HL-60/S4 treated with phorbol 12-myristate 13-acetate at 8.2 ng/mL for 4 days and 3 days (cell line): ENCODE measurements around the gene STX18.

Experiments used
- in situ Hi-C: fragments of 300-500 bp; cut with MboI; formaldehyde crosslinking; loops from 2 replicates; pipeline ENCODE4 v1.15.0; 2022; ENCODE audit warnings: low sequenced_read_pairs

The STX18 gene

DNA sequence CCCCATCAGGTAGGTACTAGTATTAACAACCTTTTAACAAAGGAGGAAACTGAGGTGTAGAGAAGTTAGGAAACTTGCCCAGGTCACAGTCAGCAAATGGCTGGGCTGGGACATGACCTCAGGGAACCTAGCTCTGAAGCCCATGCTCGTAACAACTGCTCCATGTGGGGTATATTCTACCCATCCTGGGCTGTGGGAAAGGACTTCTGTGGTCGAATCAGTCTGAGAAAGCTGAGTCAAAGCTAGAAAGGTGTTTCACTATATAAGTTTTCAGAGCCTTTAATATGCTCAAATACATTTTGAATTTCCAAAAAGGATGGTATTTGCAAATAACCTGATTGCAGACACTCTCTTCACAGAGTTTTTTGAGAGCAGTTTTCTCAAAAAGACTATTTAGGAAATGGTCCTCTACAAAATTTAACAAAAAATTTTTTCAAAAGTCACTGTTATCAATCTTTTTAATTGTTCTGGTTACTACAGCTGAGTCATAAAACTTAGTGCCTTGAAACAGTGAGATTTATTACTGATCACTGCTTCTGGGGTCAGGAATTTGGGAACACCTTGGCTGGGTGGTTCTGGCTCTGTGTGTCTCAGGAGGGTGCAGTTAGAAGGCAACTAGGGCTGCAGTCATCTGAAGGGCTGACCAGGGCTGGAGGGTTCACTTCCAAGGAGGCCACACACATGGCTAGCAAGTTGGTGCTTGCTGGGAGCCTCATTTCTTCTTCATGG is 101.4 kb downstream of the STX18 start:
- in situ Hi-C loops: no loop called here

- in situ Hi-C loops: no loop called here
Observed at GRCh38 chr4:4439782-4440181, 102.1 kb downstream of the STX18 start.

GRCh38 chr4:4438891-4439290 is 103.0 kb downstream of the STX18 start:
- in situ Hi-C loops: no loop called here

- in situ Hi-C loops: no loop called here
Observed at GRCh38 chr4:4437798-4438470, 103.9 kb downstream of the STX18 start.

DNA sequence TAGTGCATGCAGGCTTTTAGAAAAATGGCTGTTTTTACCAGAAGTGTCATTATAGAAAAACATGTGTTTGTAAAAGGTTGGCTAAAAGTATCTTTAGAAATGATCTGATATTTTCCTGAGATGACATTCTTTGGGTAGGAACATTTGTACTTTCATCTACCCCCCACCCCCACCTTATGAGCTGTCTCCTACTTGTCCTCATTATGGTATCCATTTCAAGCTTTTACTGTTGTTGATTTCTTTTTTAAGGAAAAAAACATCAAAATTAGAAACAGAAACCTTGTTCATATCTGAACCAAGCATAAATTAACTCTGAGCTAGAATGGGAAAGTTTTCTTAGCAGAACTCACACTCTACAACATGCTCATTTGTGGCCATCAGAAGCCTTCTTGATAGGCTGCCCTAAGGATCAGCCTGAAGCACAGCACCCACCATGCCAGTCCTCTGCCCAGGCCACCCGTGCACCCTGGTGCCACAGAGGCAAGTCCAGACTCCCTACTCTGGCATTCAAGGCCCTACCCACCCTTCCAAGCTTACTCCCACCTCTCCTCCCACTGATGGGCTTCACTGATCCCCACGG is 105.5 kb downstream of the STX18 start:
- in situ Hi-C loops: no loop called here

DNA sequence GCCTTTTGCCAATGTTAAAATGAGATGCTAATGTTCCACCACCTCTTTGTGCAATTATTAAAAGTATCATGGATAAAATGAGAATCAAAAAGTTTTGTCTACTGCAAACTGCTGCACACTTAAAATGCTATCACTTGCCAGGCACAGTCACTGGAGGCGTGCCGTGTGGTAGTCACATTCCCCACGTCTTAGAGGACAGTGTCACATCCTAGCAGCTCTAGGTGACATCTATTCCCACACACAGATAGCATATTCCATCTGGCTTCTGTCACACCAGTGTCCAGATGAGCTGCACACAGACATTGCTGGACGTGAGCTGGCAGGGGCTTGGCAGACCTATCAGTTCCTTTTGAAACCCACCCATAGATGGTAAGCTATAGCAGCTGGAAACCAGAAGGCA is 107.9 kb downstream of the STX18 start:
- in situ Hi-C loops: no loop called here

DNA sequence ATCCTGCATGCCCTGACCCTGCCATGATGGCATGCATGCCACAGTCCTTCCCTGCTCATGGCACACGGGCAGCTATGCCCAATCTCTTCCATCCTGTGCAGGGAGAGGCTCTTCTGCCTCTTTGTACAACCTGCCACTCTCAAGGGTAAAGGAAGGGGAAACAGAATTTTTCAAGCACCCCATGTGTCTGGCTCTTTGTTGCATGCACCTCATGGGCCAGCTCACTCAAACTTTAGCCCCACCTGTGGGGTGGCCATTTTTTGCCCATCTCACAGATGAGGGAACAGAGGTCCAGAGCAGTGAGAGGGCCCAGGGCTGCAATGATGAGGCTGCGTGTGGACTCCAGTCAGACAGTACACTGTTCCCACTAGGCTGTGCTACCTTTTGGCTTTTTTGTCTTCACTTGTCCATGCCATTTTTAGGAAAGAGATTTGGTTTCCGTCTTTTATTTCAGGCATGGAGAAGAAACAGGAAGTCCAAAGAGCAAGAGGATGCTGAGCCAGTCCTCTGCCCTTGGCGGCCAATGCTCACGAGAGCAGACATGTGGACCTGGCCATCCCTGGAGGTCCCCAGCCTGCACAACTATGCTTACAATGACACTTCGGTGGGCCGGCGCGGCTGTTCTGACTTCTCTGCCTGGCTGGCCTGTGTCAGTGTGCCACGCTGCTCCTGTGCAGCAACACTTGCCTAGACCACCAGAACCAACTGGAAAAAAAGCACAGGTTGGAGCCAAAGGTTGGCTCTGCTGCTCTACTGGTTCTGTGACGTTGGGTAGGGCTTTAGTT is 109.3 kb downstream of the STX18 start:
- in situ Hi-C loops: no loop called here

DNA sequence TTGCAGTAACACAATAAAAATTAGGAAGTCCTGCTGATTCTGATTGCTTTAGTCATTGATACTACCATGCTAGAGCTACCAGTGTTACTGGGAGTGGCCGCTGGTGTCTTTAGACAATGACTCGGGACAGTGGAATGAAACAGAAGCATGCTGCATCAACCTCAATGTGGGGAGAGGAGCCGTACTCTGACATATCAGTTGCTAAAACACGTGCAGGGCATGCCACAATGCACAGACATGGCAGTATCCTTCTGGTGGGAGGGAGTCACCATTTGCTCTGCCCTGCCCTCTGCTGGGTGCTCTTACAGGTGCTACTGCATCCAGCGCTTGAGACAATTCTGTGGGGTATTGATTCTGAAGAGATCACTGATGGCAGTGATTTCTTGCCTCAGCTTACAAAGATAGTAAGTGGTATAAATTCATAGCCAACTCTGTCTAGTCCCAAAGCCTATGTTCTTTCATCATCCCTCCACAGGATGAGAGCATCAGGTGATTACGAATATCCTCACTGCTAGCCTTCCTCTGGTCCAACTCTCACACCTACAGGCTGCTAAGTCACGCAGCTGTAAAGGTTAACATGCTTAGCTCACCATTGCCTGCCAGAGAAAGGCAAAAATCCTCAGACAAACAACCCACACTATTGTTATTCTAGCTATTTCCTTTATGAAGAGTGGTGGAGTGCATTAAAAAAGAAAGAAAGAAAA is 111.2 kb downstream of the STX18 start:
- in situ Hi-C loops: no loop called here

GRCh38 chr4:4428966-4429875 is 112.6 kb downstream of the STX18 start:
- in situ Hi-C loops: no loop called here

GRCh38 chr4:4427886-4428285 is 114.0 kb downstream of the STX18 start:
- in situ Hi-C loops: no loop called here

GRCh38 chr4:4427121-4427870 is 114.6 kb downstream of the STX18 start:
- in situ Hi-C loops: no loop called here

- in situ Hi-C loops: no loop called here
Observed at GRCh38 chr4:4426511-4427120, 115.2 kb downstream of the STX18 start.

DNA sequence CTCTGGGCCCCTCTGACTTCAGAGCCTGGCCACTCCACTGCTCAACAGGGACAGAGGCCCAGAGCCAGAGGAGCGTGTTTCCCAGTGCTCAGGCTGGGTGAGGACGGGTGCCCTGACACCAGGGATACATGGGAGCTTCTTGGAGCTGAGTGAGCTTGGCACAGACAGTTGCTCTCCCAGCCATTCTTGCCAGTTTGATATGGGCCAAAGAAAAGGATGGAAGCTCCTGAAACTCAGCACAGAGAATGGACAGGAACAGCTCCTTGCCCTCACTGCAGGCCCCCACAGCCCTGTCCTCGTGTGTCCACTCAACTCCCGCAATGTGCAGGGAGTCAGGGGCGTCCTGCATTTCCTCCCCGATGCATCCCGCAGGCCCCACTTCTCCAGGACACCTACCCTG is 116.2 kb downstream of the STX18 start:
- in situ Hi-C loops: no loop called here

- in situ Hi-C loops: no loop called here
Observed at GRCh38 chr4:4425119-4425690, 116.6 kb downstream of the STX18 start.

DNA sequence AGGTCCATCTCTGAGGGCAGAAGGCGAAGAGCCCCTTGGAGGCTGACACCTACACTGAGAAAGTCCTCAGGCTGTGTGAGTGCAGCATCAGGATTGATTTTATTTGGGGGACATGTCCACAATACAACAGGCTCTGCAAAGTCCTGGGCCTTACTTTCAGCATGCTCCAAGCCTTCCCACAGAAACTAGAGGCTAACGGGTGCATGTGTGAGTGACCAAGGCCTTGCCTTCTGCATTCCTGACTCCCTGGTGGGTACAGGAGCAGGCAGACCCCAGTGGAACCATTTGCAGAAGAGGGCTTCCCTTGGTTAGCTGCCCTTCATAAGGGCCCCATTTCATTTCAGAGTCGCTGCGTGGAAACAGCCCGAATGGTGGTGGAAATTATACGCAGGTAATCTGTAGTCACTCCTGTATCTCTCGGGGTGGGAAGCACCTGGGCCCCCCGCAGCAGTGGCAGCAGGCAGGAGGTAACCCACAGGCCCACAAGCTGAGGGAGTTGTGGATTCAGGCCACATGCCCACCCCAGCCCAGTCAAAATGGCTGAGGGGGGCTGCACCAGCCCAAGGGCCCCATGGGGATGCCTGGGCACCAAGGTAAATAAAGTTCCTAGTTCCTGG is 117.2 kb downstream of the STX18 start:
- in situ Hi-C loops: no loop called here

DNA sequence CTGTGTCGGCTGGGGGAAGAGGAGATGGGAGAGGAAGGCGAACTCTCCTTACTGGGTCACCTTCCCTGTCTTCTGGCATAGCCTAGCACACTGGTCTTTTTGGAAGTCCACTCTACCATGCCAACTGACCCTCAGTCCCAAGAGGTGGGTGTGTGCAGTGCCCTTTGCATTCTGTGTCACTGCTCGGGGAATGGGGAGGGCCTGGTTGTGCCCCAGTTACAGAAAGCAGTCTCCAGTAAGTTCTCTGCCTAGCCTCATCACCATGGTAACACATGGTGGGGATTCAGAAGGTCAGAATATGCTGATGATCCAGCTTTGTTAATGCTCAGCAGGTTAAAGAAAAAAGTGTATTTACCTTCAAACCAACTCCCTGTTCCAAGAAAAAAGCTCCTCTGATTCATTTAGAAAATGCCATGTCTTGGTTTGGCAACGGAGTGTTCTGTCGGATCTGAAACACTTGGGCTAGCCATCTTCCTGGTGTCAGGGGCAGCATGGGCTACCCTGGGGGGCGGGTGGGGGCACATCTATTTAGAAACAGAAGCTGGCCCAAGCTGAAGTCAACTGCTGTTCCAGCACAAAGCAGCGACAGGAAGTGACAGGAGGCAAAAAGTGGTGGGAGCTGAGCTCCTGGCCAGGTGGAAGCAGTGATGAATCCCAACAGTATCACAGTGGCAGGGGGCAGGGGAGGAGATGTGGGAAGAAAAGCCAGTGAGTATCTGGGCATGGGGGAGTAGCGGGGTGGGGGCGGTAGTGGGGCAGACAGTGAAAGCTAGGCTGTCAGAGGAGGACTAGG is 117.9 kb downstream of the STX18 start:
- in situ Hi-C loops: no loop called here

DNA sequence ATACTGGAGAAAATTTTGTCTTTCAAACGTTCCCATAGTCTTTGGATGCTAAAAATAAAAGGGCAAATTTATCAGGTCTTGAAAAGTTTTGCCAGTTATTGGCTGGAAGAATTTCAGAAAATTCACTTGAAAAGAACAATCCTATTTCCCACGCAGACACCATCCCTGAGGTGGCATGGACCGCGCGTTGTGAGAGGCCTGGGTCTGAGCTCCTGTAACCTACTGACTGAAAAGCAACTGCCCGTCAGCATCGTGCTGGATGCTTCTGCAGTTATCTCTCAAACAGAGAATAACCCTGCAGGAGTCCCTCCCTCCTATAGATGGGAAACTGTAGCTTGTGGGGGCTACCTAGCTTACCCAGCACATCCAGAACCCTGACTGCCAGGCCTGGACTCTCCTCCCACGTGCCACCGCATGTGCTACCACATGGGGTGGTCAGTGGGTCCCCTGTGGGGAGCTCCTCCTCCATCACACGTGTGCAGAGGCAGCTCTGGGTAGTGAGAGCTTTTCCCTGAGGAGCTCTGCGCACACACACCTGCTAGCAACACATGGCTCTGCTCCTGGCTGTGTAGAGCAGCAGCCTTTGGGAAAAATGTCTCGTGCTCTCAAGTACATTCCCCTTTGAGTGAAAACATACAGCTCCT is 118.9 kb downstream of the STX18 start:
- in situ Hi-C loops: no loop called here
